BLaER1 treated with 17β-estradiol and CSF1 and Interleukin-3, amounts not matched to agents 10 nM and 100 nM (cell line): ENCODE data around the gene AVPI1.
"Not testable (repeated sequence)": the region's sequence is repeated elsewhere in the genome, so short reads cannot be mapped to it uniquely, and the experiment has no call there.

Source experiments
- H3K27ac ChIP-seq, 11 experiments: shearing (Covaris generic); formaldehyde crosslinking; 2 replicates each; pipeline ENCODE4 v1.8.1; 2022
- H3K27me3 ChIP-seq, 11 experiments: shearing (Covaris generic); formaldehyde crosslinking; 2 replicates each; pipeline ENCODE4 v1.8.1; 2022
- H3K36me3 ChIP-seq, 11 experiments: shearing (Covaris generic); formaldehyde crosslinking; 2 replicates each; pipeline ENCODE4 v1.8.1; 2022
- H3K4me1 ChIP-seq, 10 experiments: shearing (Covaris generic); formaldehyde crosslinking; 2 replicates each; pipeline ENCODE4 v1.8.1; 2022
- H3K4me2 ChIP-seq, 11 experiments: shearing (Covaris generic); formaldehyde crosslinking; 2 replicates each; pipeline ENCODE4 v1.8.1; 2022
- H3K4me3 ChIP-seq, 10 experiments: shearing (Covaris generic); formaldehyde crosslinking; 2 replicates each; pipeline ENCODE4 v1.8.1; 2022
- H3K9ac ChIP-seq, 11 experiments: shearing (Covaris generic); formaldehyde crosslinking; 2 replicates each; pipeline ENCODE4 v1.8.1; 2022
- H3K9me3 ChIP-seq, 11 experiments: shearing (Covaris generic); formaldehyde crosslinking; replicated peaks in 1 of 11; 2 replicates each; pipeline ENCODE4 v1.8.1; 2022
- H4K20me1 ChIP-seq, 11 experiments: shearing (Covaris generic); formaldehyde crosslinking; 2 replicates each; pipeline ENCODE4 v1.8.1; 2022
- Cebpa-rat ChIP-seq, 11 experiments: shearing (Covaris generic); IDR thresholded peaks; 2 replicates each; pipeline ENCODE4 v1.8.1; 2022

AVPI1 gene

GRCh38 chr10:97664282-97664850, 22.7 kb downstream of the AVPI1 start:
- H3K36me3 ChIP-seq = peaks cover 11 to 96% (median 33%) of the 10 kb centered on the region in 11 experiments; a peak in 20 of 22 replicates
- H3K4me2 ChIP-seq = peak overlapping the region in 5 of 11 experiments; percentile 19 to 30 (median 26); a peak in 7 of 22 replicates
- H3K4me1 ChIP-seq = peaks cover 0 to 9% (median 5%) of the 10 kb centered on the region in 10 experiments; a peak in 8 of 20 replicates
- no peaks in the 10 kb centered on the region for H3K9me3 ChIP-seq
- peak overlapping the region in 1 of 11 experiments; percentile 26; a peak in 1 of 22 replicates for H3K27ac ChIP-seq
- no peak overlapping the region for H3K4me3 ChIP-seq
- H3K9ac ChIP-seq = no peak overlapping the region
- H3K27me3 ChIP-seq = no peaks in the 10 kb centered on the region
- H4K20me1 ChIP-seq = peaks cover 0 to 40% (median 0%) of the 10 kb centered on the region in 11 experiments; a peak in 4 of 22 replicates
- TF ChIP-seq Cebpa-rat (IDR thresholded peaks at IDR 0.05) = no peak

GRCh38 chr10:97659589-97659988, 27.5 kb downstream of the AVPI1 start:
- peaks cover 7 to 95% (median 35%) of the 10 kb centered on the region in 11 experiments for H3K36me3 ChIP-seq
- peaks cover 0 to 16% (median 0%) of the 10 kb centered on the region in 11 experiments; a peak in 3 of 22 replicates for H4K20me1 ChIP-seq
- no peak overlapping the region for H3K9ac ChIP-seq
- H3K4me1 ChIP-seq = peaks cover 0 to 26% (median 6%) of the 10 kb centered on the region in 10 experiments; a peak in 12 of 20 replicates
- H3K27ac ChIP-seq = no peak overlapping the region
- H3K4me3 ChIP-seq = no peak overlapping the region
- H3K4me2 ChIP-seq = no peak overlapping the region
- no peak for TF ChIP-seq Cebpa-rat (IDR thresholded peaks at IDR 0.05)
- no peaks in the 10 kb centered on the region for H3K9me3 ChIP-seq
- H3K27me3 ChIP-seq = no peaks in the 10 kb centered on the region

DNA sequence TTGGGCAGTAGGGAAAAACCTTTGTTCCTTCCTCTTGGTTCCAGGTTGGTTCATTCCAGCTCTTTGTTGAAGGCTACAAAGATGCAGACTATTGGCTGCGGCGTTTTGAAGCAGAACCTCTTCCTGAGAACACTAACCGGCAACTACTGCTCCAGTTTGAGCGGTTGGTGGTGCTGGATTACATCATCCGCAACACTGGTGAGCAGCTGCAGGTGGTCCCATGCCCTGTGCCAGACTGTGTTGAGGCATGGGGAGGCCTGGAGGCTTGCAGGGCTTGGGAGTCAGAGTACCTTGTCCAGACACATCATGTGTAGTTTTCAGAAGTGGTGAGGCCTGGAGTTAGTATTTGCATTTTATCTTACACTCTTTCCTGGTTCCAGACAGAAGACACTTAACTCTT, 30.3 kb downstream of the AVPI1 start:
- Histone ChIP-seq H3K36me3 (peaks cover 16 to 74% (median 43%) of the 10 kb centered on the region in 11 experiments; a peak in 21 of 22 replicates), H4K20me1 (peaks cover 0 to 8% (median 0%) of the 10 kb centered on the region in 11 experiments; a peak in 2 of 22 replicates), H3K27me3 (no peaks in the 10 kb centered on the region), H3K4me3 (no peak overlapping the region), H3K9me3 (no peaks in the 10 kb centered on the region), H3K9ac (no peak overlapping the region), H3K4me1 (peaks cover 0 to 54% (median 0%) of the 10 kb centered on the region in 10 experiments; a peak in 8 of 20 replicates), H3K4me2 (peak overlapping the region in 2 of 11 experiments; percentile 17 to 46; a peak in 3 of 22 replicates), H3K27ac (no peak overlapping the region)
- TF ChIP-seq Cebpa-rat (IDR thresholded peaks at IDR 0.05) = no peak

- H3K9me3 ChIP-seq = peaks cover 0 to 9% (median 0%) of the 10 kb centered on the region in 11 experiments; a peak in 4 of 22 replicates
- peak overlapping the region in 3 of 11 experiments; percentile 87 to 98 (median 98); a peak in 6 of 22 replicates for H3K27ac ChIP-seq
- H3K4me3 ChIP-seq = peak overlapping the region in 2 of 10 experiments; percentile 25 to 39; a peak in 4 of 20 replicates
- H3K36me3 ChIP-seq = peaks cover 24 to 52% (median 38%) of the 10 kb centered on the region in 11 experiments; a peak in 21 of 22 replicates
- peak overlapping the region in 3 of 11 experiments; percentile 63 to 97 (median 95); a peak in 6 of 22 replicates for H3K4me2 ChIP-seq
- no peak for TF ChIP-seq Cebpa-rat (IDR thresholded peaks at IDR 0.05)
- H3K9ac ChIP-seq = peak overlapping the region in 2 of 11 experiments; percentile 66 to 78; a peak in 3 of 22 replicates
- H3K27me3 ChIP-seq = no peaks in the 10 kb centered on the region
- H3K4me1 ChIP-seq = peaks cover 0 to 97% (median 8%) of the 10 kb centered on the region in 10 experiments; a peak in 12 of 20 replicates
- H4K20me1 ChIP-seq = peaks cover 0 to 5% (median 0%) of the 10 kb centered on the region in 11 experiments; a peak in 3 of 22 replicates
Measured at GRCh38 chr10:97651773-97652172, 35.3 kb downstream of the AVPI1 start.

- Histone ChIP-seq H3K27ac (peak overlapping the region in 3 of 11 experiments; percentile 87 to 98 (median 98); a peak in 7 of 22 replicates), H3K36me3 (peaks cover 21 to 51% (median 31%) of the 10 kb centered on the region in 11 experiments; a peak in 21 of 22 replicates), H3K9me3 (peaks cover 0 to 9% (median 0%) of the 10 kb centered on the region in 11 experiments; a peak in 4 of 22 replicates), H3K4me1 (peaks cover 0 to 95% (median 8%) of the 10 kb centered on the region in 10 experiments; a peak in 11 of 20 replicates), H3K9ac (peak overlapping the region in 3 of 11 experiments; percentile 45 to 78 (median 68); a peak in 4 of 22 replicates), H3K4me2 (peak overlapping the region in 3 of 11 experiments; percentile 63 to 97 (median 95); a peak in 6 of 22 replicates), H4K20me1 (peaks cover 0 to 5% (median 0%) of the 10 kb centered on the region in 11 experiments; a peak in 3 of 22 replicates), H3K27me3 (no peaks in the 10 kb centered on the region), H3K4me3 (peak overlapping the region in 2 of 10 experiments; percentile 25 to 39; a peak in 4 of 20 replicates)
- no peak for TF ChIP-seq Cebpa-rat (IDR thresholded peaks at IDR 0.05)
Measured at GRCh38 chr10:97650726-97651125, 36.3 kb downstream of the AVPI1 start.

GRCh38 chr10:97649405-97649750, 37.7 kb downstream of the AVPI1 start:
- Histone ChIP-seq H3K9ac (peak overlapping the region in 4 of 11 experiments; percentile 37 to 87 (median 74); a peak in 7 of 22 replicates), H3K36me3 (peaks cover 19 to 49% (median 38%) of the 10 kb centered on the region in 11 experiments; a peak in 21 of 22 replicates), H3K4me1 (peaks cover 0 to 87% (median 8%) of the 10 kb centered on the region in 10 experiments; a peak in 11 of 20 replicates), H3K27ac (peak overlapping the region in 4 of 11 experiments; percentile 74 to 98 (median 92); a peak in 8 of 22 replicates), H3K4me2 (peak overlapping the region in 4 of 11 experiments; percentile 62 to 97 (median 79); a peak in 7 of 22 replicates)
- not testable (repeated sequence) for H3K9me3 ChIP-seq, H3K27me3 ChIP-seq, H4K20me1 ChIP-seq, H3K4me3 ChIP-seq

GRCh38 chr10:97648562-97649404, 38.3 kb downstream of the AVPI1 start:
- Histone ChIP-seq H3K4me2 (peak overlapping the region in 6 of 11 experiments; percentile 2 to 97 (median 62); a peak in 11 of 22 replicates), H3K27ac (peak overlapping the region in 6 of 11 experiments; percentile 19 to 98 (median 80); a peak in 10 of 22 replicates), H3K4me1 (peaks cover 0 to 84% (median 8%) of the 10 kb centered on the region in 10 experiments; a peak in 11 of 20 replicates), H3K27me3 (no peaks in the 10 kb centered on the region), H4K20me1 (peaks cover 0 to 5% (median 0%) of the 10 kb centered on the region in 11 experiments; a peak in 1 of 22 replicates), H3K36me3 (peaks cover 20 to 49% (median 40%) of the 10 kb centered on the region in 11 experiments; a peak in 21 of 22 replicates), H3K9ac (peak overlapping the region in 4 of 11 experiments; percentile 49 to 87 (median 78); a peak in 7 of 22 replicates), H3K4me3 (peak overlapping the region in 1 of 10 experiments; percentile 28; a peak in 1 of 20 replicates), H3K9me3 (peaks cover 0 to 9% (median 0%) of the 10 kb centered on the region in 11 experiments; a peak in 4 of 22 replicates)
- TF ChIP-seq Cebpa-rat (IDR thresholded peaks at IDR 0.05) = no peak

DNA sequence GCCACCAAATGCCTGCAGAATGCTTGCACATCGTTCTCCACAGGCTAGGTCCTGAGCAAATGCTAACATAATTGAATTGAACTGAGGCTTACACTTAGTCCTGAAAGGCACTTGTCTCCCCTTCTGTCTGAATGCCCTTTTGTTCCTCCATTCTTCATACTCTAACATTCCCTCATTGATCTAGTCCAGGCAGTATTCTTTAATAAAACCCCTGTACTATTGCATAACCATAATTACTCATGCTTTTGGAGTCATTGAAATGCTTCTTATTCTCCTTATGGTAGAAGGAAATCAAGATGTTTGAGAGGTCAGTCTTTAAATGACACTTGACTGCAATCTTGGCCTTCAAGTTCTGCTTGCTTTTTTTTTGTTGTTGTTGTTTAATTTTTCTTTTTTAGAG, 39.5 kb downstream of the AVPI1 start:
- H3K27ac ChIP-seq = peak overlapping the region in 2 of 11 experiments; percentile 98; a peak in 4 of 22 replicates
- peaks cover 1 to 84% (median 12%) of the 10 kb centered on the region in 10 experiments; a peak in 18 of 20 replicates for H3K4me1 ChIP-seq
- no peaks in the 10 kb centered on the region for H3K27me3 ChIP-seq
- peak overlapping the region in 1 of 11 experiments; percentile 85; a peak in 1 of 22 replicates for H3K9ac ChIP-seq
- H3K4me2 ChIP-seq = peak overlapping the region in 3 of 11 experiments; percentile 63 to 97 (median 95); a peak in 6 of 22 replicates
- no peak for TF ChIP-seq Cebpa-rat (IDR thresholded peaks at IDR 0.05)
- peaks cover 0 to 9% (median 0%) of the 10 kb centered on the region in 11 experiments; a peak in 4 of 22 replicates for H3K9me3 ChIP-seq
- peaks cover 18 to 50% (median 30%) of the 10 kb centered on the region in 11 experiments; a peak in 21 of 22 replicates for H3K36me3 ChIP-seq
- no peak overlapping the region for H3K4me3 ChIP-seq
- peaks cover 0 to 8% (median 0%) of the 10 kb centered on the region in 11 experiments; a peak in 4 of 22 replicates for H4K20me1 ChIP-seq
